ENCODE measurements around the gene STXBP6. TPM values are rescaled to one million over a fixed set of nuclear protein-coding genes. Genes with fewer than 3 reads are reported as not detected.

STXBP6 gene
- polyA plus RNA-seq, 1 donor from 2014 or later: 14.6 TPM

DNA sequence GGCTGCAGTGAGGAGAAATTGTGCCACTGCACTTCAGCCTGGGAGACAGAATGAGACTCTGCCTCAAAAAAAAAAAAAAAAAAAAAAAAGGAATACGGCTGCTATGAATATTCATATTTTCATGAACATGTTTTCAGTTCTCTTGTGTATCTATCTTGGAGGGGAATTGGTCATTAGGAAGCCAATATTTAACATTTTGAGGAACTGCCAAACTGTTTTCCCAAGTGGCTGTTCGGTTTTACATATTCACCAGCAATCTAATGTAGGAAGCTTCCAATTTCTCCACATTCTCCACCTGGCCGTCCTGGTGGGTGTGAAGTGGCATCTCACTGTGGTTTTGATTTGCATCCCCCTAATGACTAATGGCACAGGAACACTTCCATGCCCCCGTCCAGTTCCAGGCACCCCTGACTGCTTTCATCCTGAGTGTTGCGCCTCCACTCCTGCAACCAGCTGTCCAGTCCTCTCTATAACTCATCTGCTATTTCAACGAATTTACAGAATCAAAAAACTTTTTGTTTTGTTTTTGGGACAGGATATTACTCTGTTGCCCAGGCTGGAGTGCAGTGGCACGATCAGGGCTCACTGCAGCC lies 5.7 kb downstream of the STXBP6 start:
- Histone ChIP-seq H4K20me1 (ENCODE audit: insufficient read depth) (no peaks in the 10 kb centered on the region), H2AFZ (ENCODE audit: low read depth, low read length) (no peak overlapping the region), H3K9ac (ENCODE audit: low read length) (no peak overlapping the region), H3K9me2 (ENCODE audit: insufficient read depth, low read length) (no peaks in the 10 kb centered on the region), H3F3A (ENCODE audit: insufficient read depth, low read length, poor library complexity, severe bottlenecking) (no peaks in the 10 kb centered on the region), H3K27me3 (ENCODE audit: insufficient read depth, low read depth, low read length) (peaks cover 20% of the 10 kb centered on the region), H3K79me2 (replicated peaks; ENCODE audit: insufficient read depth, low read length) (no peaks in the 10 kb centered on the region), H3K4me2 (ENCODE audit: low read length) (no peak overlapping the region), H3K27ac (ENCODE audit: low read length) (no peak overlapping the region), H3K9me3 (ENCODE audit: low read length) (no peaks in the 10 kb centered on the region), H3K36me3 (ENCODE audit: insufficient read depth, low read length) (no peaks in the 10 kb centered on the region), H3K4me3 (ENCODE audit: low read length) (no peak overlapping the region)
- TF ChIP-seq RAD21 (conservative IDR thresholded peaks at IDR 0.05) (no peak), EP300 (conservative IDR thresholded peaks at IDR 0.05; ENCODE audit: poor library complexity, severe bottlenecking) (no peak), POLR2AphosphoS5 (IDR thresholded peaks at IDR 0.05) (no peak), MXI1 (conservative IDR thresholded peaks at IDR 0.05; ENCODE audit: poor library complexity, severe bottlenecking) (no peak), TAF1 (IDR thresholded peaks at IDR 0.05; ENCODE audit: low read depth) (no peak), EZH2 (IDR thresholded peaks at IDR 0.05; ENCODE audit: borderline replicate concordance, insufficient read depth, low read length, poor library complexity, severe bottlenecking) (no peak), SMC3 (conservative IDR thresholded peaks at IDR 0.05; ENCODE audit: poor library complexity) (no peak)
- TF ChIP-seq, protein P1, sequence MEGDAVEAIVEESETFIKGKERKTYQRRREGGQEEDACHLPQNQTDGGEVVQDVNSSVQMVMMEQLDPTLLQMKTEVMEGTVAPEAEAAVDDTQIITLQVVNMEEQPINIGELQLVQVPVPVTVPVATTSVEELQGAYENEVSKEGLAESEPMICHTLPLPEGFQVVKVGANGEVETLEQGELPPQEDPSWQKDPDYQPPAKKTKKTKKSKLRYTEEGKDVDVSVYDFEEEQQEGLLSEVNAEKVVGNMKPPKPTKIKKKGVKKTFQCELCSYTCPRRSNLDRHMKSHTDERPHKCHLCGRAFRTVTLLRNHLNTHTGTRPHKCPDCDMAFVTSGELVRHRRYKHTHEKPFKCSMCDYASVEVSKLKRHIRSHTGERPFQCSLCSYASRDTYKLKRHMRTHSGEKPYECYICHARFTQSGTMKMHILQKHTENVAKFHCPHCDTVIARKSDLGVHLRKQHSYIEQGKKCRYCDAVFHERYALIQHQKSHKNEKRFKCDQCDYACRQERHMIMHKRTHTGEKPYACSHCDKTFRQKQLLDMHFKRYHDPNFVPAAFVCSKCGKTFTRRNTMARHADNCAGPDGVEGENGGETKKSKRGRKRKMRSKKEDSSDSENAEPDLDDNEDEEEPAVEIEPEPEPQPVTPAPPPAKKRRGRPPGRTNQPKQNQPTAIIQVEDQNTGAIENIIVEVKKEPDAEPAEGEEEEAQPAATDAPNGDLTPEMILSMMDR (IDR thresholded peaks at IDR 0.05; ENCODE audit: poor library complexity, severe bottlenecking): no peak
- TF ChIP-seq, protein P2, sequence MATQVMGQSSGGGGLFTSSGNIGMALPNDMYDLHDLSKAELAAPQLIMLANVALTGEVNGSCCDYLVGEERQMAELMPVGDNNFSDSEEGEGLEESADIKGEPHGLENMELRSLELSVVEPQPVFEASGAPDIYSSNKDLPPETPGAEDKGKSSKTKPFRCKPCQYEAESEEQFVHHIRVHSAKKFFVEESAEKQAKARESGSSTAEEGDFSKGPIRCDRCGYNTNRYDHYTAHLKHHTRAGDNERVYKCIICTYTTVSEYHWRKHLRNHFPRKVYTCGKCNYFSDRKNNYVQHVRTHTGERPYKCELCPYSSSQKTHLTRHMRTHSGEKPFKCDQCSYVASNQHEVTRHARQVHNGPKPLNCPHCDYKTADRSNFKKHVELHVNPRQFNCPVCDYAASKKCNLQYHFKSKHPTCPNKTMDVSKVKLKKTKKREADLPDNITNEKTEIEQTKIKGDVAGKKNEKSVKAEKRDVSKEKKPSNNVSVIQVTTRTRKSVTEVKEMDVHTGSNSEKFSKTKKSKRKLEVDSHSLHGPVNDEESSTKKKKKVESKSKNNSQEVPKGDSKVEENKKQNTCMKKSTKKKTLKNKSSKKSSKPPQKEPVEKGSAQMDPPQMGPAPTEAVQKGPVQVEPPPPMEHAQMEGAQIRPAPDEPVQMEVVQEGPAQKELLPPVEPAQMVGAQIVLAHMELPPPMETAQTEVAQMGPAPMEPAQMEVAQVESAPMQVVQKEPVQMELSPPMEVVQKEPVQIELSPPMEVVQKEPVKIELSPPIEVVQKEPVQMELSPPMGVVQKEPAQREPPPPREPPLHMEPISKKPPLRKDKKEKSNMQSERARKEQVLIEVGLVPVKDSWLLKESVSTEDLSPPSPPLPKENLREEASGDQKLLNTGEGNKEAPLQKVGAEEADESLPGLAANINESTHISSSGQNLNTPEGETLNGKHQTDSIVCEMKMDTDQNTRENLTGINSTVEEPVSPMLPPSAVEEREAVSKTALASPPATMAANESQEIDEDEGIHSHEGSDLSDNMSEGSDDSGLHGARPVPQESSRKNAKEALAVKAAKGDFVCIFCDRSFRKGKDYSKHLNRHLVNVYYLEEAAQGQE (IDR thresholded peaks at IDR 0.05; ENCODE audit: borderline replicate concordance): no peak

DNA sequence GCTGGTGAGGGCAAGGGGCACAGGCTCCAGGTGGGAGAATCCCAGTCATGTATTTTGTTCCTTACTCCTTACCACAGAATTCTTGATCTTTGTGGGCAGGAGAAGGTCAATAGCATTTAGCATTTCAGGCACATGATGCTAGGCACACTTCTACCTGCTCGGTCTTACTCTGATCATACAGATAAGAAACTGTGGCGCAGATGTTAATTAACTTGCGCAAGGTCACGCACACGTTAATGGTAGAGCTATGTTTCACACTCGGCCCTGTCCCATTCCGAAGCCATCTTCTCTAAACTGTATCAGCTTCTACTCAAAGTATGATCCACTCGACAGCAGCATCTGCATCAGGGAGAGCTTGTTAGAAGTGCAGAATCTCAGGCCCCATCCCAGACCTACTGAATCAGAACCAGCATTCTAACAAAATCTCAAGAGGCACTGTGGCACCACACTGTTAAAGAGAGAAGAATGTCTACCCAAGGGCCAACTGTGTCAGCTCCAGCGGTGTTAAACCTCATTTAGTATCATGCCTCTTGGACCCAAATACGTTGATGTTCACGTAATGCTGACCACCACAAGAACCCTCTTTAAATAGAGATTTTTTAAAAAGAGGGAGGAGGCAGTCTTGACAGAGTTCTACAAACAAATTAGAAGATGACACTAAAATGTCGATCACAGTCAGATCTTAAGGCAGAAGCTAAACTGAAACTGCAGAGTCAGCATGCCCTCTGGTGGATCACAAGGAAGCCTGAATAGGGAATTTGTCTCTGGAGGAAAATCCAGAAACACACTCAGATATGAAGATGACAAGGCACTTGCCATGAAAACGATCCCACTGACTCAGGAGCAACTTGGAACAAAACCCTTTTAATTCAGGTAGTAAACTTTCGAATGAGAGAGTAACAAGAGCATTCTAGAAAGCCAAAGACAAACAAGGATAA lies 7.3 kb downstream of the STXBP6 start:
- Histone ChIP-seq H3K4me3 (ENCODE audit: low read length) (no peak overlapping the region), H3K36me3 (ENCODE audit: insufficient read depth, low read length) (no peaks in the 10 kb centered on the region), H3K27ac (ENCODE audit: low read length) (no peak overlapping the region), H4K20me1 (ENCODE audit: insufficient read depth) (no peaks in the 10 kb centered on the region), H3F3A (ENCODE audit: insufficient read depth, low read length, poor library complexity, severe bottlenecking) (no peaks in the 10 kb centered on the region), H3K79me2 (replicated peaks; ENCODE audit: insufficient read depth, low read length) (no peaks in the 10 kb centered on the region), H3K9ac (ENCODE audit: low read length) (no peak overlapping the region), H2AFZ (ENCODE audit: low read depth, low read length) (no peak overlapping the region), H3K9me3 (ENCODE audit: low read length) (no peaks in the 10 kb centered on the region), H3K4me2 (ENCODE audit: low read length) (no peak overlapping the region), H3K27me3 (ENCODE audit: insufficient read depth, low read depth, low read length) (peaks cover 4% of the 10 kb centered on the region), H3K9me2 (ENCODE audit: insufficient read depth, low read length) (no peaks in the 10 kb centered on the region)
- TF ChIP-seq RAD21 (conservative IDR thresholded peaks at IDR 0.05): peak; percentile 90
- no peak for TF ChIP-seq MXI1 (conservative IDR thresholded peaks at IDR 0.05; ENCODE audit: poor library complexity, severe bottlenecking)
- TF ChIP-seq, protein P1 (IDR thresholded peaks at IDR 0.05; ENCODE audit: poor library complexity, severe bottlenecking): peak; percentile 84
- TF ChIP-seq SMC3 (conservative IDR thresholded peaks at IDR 0.05; ENCODE audit: poor library complexity): peak; percentile 96
- no peak for TF ChIP-seq POLR2AphosphoS5 (IDR thresholded peaks at IDR 0.05)

All from neural cell (in vitro differentiated cells).